GM12891 (cell line): ENCODE results near the gene CRCP.

ENCODE experiments used
- PAX5 ChIP-seq: IDR thresholded peaks from 2 replicates; pipeline ENCODE4 v1.6.1; 2011; ENCODE audit warnings: low read length, moderate library complexity, mild to moderate bottlenecking; ENCODE audit not compliant: insufficient read depth, severe bottlenecking
- POLR2A ChIP-seq: IDR thresholded peaks from 2 replicates; pipeline ENCODE4 v1.6.1; 2011; ENCODE audit warnings: low read depth, low read length, control low read depth
- POLR2AphosphoS5 ChIP-seq: IDR thresholded peaks from 2 replicates; pipeline ENCODE4 v1.6.1; 2011; ENCODE audit warnings: low read depth, low read length, control low read depth
- SPI1 ChIP-seq: IDR thresholded peaks from 2 replicates; pipeline ENCODE4 v1.6.1; 2011; ENCODE audit warnings: low read depth, low read length, control low read depth
- TAF1 ChIP-seq: IDR thresholded peaks from 2 replicates; pipeline ENCODE4 v1.6.1; 2011; ENCODE audit warnings: low read depth, low read length, control low read depth

GRCh38 chr7:66070222-66070621 lies 44.4 kb upstream of the CRCP start:
- TF ChIP-seq POLR2A, result no peak
- no peak for TF ChIP-seq POLR2AphosphoS5
- no peak for TF ChIP-seq TAF1
- TF ChIP-seq PAX5, result no peak
- no peak for TF ChIP-seq SPI1
